Liver (tissue), 3 donors: ENCODE results near the gene CHDH.

Experiments
- ATF3 ChIP-seq: IDR thresholded peaks from 2 replicates; pipeline ENCODE4 v1.6.1; 2016; ENCODE audit warnings: antibody characterized with exemption
- FOXA1 ChIP-seq: IDR thresholded peaks from 2 replicates; pipeline ENCODE4 v1.6.1; 2016; ENCODE audit warnings: antibody characterized with exemption
- HNF4G ChIP-seq: IDR thresholded peaks from 2 replicates; pipeline ENCODE4 v1.6.1; 2016; ENCODE audit warnings: antibody characterized with exemption
- JUND ChIP-seq, 2 donors: IDR thresholded peaks; 2 replicates each; pipeline ENCODE4 v1.6.1; 2016; ENCODE audit warnings: antibody characterized with exemption in 2 of 2
- RAD21 ChIP-seq, 2 donors: IDR thresholded peaks; 2 replicates each; pipeline ENCODE4 v1.6.1; 2016; ENCODE audit warnings: antibody characterized with exemption in 2 of 2, mild to moderate bottlenecking in 2 of 2
- SP1 ChIP-seq: IDR thresholded peaks from 2 replicates; pipeline ENCODE4 v1.6.1; 2018; ENCODE audit warnings: antibody characterized with exemption, mild to moderate bottlenecking
- TAF1 ChIP-seq: conservative IDR thresholded peaks from 2 replicates; pipeline ENCODE4 v1.6.1; 2016; ENCODE audit warnings: antibody characterized with exemption, mild to moderate bottlenecking
- YY1 ChIP-seq: IDR thresholded peaks from 2 replicates; pipeline ENCODE4 v1.6.1; 2016; ENCODE audit warnings: antibody characterized with exemption, mild to moderate bottlenecking
- TF ChIP-seq, protein P1 (sequence below): fragments of 150-350 bp; IDR thresholded peaks from 2 replicates; pipeline ENCODE4 v1.5.1; 2017; ENCODE audit warnings: improper control_type of control experiment, low read depth, low read length; ENCODE audit not compliant: missing input control
- TF ChIP-seq, protein P2 (sequence below): IDR thresholded peaks from 2 replicates; pipeline ENCODE4 v1.6.1; 2016; ENCODE audit warnings: antibody characterized with exemption
- donor health status: healthy.
- donor health status: healthy.

DNA sequence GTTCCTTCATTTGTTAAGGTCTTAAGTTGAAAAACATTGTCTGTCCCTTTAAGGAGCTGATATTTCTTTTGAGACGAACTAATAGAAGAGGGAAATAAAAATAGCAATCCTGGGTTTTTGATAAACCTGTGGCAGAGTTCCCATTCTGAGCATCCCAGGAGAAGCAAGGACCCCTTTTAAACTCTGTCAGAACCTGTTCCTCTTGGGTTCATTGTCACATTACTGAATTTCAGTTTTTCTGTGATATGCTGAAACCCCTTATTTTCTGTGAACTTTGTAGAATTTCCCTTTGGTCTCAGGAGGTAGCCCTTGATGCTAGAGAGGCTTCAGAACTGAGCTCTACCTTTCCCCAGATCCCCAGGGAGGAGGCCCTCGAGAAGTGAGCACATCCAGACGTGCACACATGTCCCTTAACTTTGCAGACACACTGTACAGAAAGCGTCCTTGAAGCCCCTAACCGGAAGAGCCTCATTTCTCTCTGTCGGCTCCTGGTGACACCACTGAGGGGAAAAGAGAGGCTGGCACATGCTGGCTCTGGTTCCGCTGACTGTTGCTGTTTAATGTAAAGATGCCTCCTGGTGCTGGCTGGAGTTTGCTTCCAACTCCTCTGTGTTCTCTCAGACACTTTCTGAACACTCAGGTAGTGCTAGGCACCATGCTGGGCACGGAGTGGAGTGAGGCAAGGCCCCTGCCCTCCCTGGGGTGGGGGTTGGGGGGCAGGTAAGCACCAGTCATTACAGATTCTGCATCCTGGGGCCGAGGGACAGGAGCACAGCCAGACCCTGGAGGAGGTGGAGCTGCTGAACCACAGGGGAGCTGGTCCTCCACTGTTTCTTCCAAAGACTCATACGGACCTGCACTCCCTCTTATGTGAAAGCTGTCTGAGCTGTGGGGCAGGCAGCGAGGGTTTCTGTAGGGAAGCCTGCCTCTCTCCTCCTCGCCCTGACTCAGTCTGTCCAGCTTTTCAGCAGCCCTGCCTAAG, 77.5 kb downstream of the CHDH start:
- TF ChIP-seq, protein P1, sequence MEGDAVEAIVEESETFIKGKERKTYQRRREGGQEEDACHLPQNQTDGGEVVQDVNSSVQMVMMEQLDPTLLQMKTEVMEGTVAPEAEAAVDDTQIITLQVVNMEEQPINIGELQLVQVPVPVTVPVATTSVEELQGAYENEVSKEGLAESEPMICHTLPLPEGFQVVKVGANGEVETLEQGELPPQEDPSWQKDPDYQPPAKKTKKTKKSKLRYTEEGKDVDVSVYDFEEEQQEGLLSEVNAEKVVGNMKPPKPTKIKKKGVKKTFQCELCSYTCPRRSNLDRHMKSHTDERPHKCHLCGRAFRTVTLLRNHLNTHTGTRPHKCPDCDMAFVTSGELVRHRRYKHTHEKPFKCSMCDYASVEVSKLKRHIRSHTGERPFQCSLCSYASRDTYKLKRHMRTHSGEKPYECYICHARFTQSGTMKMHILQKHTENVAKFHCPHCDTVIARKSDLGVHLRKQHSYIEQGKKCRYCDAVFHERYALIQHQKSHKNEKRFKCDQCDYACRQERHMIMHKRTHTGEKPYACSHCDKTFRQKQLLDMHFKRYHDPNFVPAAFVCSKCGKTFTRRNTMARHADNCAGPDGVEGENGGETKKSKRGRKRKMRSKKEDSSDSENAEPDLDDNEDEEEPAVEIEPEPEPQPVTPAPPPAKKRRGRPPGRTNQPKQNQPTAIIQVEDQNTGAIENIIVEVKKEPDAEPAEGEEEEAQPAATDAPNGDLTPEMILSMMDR, result no peak
- TF ChIP-seq FOXA1 (no peak), TAF1 (no peak), YY1 (no peak), ATF3 (no peak), HNF4G (no peak), RAD21 (IDR thresholded peaks at IDR 0.05) (no peak), JUND (IDR thresholded peaks at IDR 0.05) (no peak), SP1 (no peak)
- TF ChIP-seq, protein P2, sequence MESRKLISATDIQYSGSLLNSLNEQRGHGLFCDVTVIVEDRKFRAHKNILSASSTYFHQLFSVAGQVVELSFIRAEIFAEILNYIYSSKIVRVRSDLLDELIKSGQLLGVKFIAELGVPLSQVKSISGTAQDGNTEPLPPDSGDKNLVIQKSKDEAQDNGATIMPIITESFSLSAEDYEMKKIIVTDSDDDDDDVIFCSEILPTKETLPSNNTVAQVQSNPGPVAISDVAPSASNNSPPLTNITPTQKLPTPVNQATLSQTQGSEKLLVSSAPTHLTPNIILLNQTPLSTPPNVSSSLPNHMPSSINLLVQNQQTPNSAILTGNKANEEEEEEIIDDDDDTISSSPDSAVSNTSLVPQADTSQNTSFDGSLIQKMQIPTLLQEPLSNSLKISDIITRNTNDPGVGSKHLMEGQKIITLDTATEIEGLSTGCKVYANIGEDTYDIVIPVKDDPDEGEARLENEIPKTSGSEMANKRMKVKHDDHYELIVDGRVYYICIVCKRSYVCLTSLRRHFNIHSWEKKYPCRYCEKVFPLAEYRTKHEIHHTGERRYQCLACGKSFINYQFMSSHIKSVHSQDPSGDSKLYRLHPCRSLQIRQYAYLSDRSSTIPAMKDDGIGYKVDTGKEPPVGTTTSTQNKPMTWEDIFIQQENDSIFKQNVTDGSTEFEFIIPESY, result no peak
